Activated T-cell treated with anti-CD3 and anti-CD28 coated beads, Interleukin-2, amount 50 U/mL, for 1 hour (primary cell): ENCODE data around the gene DCUN1D4.
"Not testable (repeated sequence)": the region's sequence is repeated elsewhere in the genome, so short reads cannot be mapped to it uniquely, and the experiment has no call there.

Source experiments
- DNase-seq: peaks from one replicate; pipeline ENCODE4 v3.0.0-alpha.2; 2020

Gene DCUN1D4

DNA sequence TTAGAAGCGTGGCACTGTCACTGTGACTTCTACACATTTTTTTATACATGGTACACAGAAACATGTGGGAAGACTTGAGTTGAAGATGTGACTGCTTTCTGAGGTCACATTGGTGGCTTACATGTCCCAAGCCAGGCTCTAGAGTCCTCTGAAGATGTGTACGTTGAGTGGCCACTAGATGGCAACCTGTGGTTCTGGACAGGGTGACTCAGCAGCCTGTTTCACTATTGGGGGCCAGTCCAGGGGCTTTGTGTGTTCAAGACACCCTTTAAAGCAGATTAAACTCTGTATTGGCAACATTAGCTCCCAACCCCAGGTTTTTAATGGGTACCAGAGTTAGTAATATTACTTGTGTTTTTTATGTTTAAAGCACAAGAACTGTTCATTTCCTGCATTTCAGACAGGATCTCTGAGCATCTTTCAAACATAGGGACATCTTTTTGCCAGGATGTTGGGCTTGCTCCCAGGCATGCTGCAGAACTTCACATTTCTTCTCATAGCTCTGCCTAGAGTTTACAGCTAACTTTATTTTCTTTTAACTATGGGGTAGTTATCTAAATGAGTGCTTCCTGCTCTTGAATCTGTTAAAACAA lies 53.0 kb downstream of the DCUN1D4 start:
- DNase-seq: peak; percentile 28

DNA sequence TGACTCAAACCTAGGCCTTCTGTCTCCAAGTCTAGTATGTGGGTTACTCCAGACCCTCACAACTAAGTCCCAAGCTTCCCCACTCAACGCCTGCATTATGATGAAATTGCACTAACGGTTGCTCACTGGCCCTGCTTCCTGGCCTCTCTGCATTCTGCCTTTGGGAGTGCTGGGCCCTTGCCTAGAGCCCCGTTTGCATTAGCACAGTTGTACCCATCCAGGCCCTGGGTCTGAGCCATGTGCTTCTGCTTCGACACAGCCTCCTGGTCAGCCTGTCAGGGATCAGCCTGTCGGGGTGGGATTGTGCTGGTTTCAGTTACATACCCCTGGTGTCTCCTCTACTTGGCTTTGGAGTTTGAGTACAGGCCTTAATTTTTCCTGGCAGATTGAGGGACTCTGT lies 58.4 kb downstream of the DCUN1D4 start:
- DNase-seq: no peak

DNA sequence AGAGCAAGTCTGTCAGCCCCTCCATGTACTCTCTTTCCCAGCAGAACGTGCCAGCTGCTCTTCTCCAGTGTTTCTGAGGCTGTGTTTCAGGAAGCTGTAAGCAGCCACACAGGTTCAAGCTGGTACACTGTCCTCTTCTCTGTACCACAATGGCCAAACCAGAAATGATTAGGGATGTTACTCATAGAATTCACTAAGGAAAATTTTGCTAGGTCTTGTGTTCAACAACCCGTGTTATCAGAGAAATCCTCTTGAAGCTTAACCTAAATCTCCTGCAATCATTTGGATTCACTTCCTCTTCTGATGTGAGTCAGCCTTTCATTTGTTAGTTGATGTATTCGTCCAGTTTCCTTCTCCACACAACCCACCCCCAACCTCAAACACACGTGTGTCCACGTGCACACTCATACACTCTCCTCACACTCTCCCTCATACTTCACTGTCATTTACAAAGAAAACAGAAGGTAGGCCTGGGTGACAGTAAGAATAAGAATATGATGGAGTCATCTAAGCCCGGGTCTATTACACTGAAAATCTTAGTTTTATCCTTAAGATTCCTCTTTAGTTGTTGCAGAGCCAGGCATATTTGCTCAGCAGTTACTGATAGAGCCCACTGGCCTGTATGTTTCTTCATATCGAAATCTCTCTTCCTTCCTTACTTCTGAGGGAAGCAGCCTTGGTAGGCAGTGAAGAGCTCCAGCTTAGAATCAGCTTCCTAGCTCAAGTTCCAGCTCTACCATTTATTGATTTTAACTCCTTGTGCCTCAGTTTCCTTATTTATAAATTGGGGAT lies 63.4 kb downstream of the DCUN1D4 start:
- no peak for DNase-seq

- no peak for DNase-seq
Measured at GRCh38 chr4:51907006-51907669, 64.2 kb downstream of the DCUN1D4 start.

- DNase-seq: no peak
Measured at GRCh38 chr4:51909236-51909703, 66.3 kb downstream of the DCUN1D4 start.

- DNase-seq: no peak
Measured at GRCh38 chr4:51918251-51918650, 75.3 kb downstream of the DCUN1D4 start.

GRCh38 chr4:51923343-51923742 lies 80.4 kb downstream of the DCUN1D4 start:
- DNase-seq: no peak

DNA sequence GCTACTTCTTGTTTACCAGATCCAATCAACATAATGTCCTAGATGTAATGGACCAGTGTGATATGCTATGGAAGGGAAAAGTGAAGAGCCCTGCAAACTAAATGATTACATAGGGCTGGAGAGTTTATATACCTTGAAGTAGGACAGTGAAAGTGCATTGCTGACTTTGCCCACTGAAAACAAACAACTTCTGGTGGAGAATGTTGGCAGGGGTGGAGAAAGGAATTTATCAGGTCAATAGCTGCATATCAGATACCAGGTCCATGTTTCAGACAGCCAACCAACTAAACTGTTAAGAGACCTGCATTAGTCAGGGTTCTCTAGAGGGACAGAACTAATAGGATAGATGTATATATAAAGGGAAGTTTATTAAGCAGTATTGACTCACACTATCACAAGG lies 82.4 kb downstream of the DCUN1D4 start:
- DNase-seq: no peak

- DNase-seq: no peak
Measured at GRCh38 chr4:51930557-51930956, 87.6 kb downstream of the DCUN1D4 start.

- no peak for DNase-seq
Measured at GRCh38 chr4:51931461-51931860, 88.5 kb downstream of the DCUN1D4 start.

GRCh38 chr4:51932261-51932660 lies 89.3 kb downstream of the DCUN1D4 start:
- no peak for DNase-seq

GRCh38 chr4:51932684-51933083 lies 89.7 kb downstream of the DCUN1D4 start:
- DNase-seq: no peak

- not testable (repeated sequence) for DNase-seq
Measured at GRCh38 chr4:51940460-51940859, 97.5 kb downstream of the DCUN1D4 start.

DNA sequence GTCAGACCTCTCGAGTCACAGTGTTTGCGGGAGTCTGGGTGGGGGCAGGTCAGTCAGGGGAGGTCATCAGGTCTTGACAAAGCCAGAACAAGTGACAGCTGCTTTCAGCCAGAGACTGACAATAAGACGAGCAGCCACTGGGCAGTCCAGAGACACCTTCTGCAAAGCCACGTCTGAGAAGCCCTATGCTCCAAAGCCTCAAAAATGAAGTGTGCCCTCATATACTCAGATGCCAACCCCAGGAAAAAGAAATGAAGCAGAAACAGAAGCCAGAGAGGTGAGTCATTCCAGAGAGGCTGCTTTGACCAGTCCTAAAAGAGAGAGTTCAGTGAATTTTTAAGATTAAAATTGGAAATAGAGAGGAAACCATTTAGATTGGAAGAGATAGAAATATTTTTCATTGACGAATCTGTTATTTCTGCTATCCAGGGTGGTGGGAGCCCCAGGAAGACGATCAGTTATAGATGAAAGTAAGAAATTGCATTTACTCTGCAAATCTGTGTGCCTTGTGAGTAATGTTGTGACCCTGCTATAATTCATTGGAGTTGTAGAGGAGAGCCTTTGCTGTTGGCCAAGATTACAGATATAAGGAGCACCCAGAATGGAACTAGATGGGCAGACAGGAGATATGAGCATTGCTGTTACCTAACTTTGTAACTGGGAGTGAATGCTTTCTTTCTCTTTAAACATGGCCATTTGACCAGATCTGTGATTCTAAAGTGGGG lies 99.3 kb downstream of the DCUN1D4 start:
- no peak for DNase-seq

DNA sequence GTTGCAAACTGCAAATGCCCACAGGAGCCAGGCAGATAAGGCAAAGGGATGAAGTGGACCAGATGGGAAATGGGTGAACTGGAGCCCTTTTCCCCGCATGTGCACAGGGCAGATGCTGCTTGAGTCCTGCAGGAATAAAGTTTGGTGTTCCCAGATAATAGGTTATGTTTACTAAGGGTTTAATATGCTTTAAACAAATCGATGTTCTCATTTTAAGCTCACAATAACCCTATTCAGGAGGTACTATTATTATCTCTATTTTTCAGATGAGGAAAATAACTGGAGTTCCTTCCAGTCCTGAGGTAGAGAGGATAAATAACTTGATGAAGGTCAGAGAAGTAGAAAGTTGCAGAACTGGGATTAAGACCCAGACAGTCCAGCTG lies 99.9 kb downstream of the DCUN1D4 start:
- no peak for DNase-seq

GRCh38 chr4:51943221-51943620 lies 100.3 kb downstream of the DCUN1D4 start:
- DNase-seq: no peak

DNA sequence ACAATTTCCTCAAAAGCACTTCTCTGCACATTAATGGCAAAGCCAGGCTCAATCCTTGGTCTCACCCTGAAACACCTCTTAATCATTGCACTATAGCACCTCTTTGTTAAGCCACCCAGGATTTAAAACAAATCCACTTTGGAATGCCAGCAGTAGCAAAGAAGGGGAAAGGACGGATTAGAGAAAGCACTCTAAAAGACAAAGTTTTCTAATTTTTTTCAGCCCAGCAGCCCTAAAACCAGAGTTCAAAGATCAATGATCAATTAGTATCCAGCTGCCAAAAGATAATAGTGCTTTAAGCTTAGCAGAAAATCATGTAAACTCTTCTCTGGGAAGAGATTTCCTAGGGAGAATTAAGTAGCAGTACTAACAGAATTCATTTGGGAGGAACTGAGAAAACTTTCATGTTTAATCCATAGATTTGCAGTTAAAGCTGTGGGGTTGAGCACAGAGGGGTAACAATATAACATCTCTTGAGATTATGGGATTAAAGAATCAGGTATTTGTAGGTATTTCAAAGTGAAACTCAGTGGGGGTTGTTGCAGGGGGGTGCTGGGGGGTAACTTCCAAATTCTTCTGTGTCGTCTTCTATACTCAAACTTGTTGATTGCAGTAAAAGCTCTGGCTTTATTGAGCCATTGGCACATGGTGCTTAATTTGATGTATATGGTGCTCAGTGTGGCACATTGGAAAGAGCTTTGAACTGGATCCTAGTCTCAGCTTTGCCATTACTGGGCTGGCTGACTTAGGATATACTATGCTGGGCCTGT lies 115.4 kb downstream of the DCUN1D4 start:
- DNase-seq: no peak

GRCh38 chr4:51960486-51960885 lies 117.5 kb downstream of the DCUN1D4 start:
- DNase-seq: no peak

DNA sequence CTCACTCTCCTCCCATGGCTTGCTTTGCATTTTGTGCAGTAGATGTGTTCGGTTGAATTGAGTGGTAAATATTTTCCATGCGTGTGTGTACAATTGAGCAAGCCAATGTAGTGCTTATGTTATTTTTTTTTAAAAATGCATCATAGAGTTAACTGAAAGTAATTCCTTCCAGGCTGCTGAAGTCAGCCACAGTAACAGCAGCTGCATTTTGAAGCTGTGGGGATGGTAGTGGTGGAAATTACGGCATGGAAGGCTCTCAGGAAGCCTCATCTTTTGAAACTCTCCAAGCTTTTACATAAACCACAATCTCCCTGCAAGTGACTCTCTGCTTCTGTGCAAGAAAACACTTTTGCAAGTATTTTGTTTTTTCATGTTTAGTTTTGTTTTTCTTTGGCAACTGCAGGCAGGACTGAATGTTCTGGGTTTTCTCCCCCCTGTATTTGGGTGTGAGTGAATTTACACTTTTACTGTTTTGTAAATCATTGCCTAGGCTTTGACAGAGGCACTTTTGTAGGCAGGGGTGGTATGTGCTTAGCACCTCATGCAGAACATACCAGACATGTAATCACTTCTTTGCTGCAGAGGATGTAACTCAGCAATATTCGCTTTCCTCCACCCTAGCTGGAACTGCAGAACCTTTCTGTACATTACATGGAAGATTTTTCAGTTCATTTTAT lies 121.0 kb downstream of the DCUN1D4 start:
- DNase-seq: no peak

GRCh38 chr4:51965862-51966261 lies 122.9 kb downstream of the DCUN1D4 start:
- DNase-seq: no peak
